Hepatocyte (in vitro differentiated cells): ENCODE measurements around the gene DNAH9. TPM values are rescaled to one million over a fixed set of nuclear protein-coding genes. Genes with fewer than 3 reads are reported as not detected.

ENCODE experiments used
- DNase-seq: peaks from one replicate; pipeline ENCODE4 v3.0.0-alpha.2; 2016; ENCODE audit warnings: low spot score
- H2AFZ ChIP-seq: fragments of 200-600 bp; sonication (generic); 2 replicates; pipeline ENCODE4 v1.6.0; 2016; ENCODE audit warnings: antibody characterized with exemption, mild to moderate bottlenecking
- H3K27ac ChIP-seq: fragments of 200-600 bp; sonication (generic); 2 replicates; pipeline ENCODE4 v1.5.1; 2016; ENCODE audit warnings: mild to moderate bottlenecking
- H3K27me3 ChIP-seq: fragments of 200-600 bp; sonication (generic); 2 replicates; pipeline ENCODE4 v1.6.1; 2016
- H3K36me3 ChIP-seq: fragments of 200-600 bp; sonication (generic); replicated peaks from 2 replicates; pipeline ENCODE4 v1.5.1; 2016; ENCODE audit warnings: low read depth; ENCODE audit not compliant: insufficient read depth
- H3K4me1 ChIP-seq: fragments of 200-600 bp; sonication (generic); 2 replicates; pipeline ENCODE4 v1.5.1; 2016; ENCODE audit warnings: mild to moderate bottlenecking, moderate library complexity; ENCODE audit not compliant: insufficient read depth
- H3K4me2 ChIP-seq: fragments of 200-600 bp; sonication (generic); 2 replicates; pipeline ENCODE4 v1.6.0; 2016
- H3K4me3 ChIP-seq: fragments of 200-600 bp; sonication (generic); 2 replicates; pipeline ENCODE4 v1.5.1; 2016; ENCODE audit warnings: mild to moderate bottlenecking
- H3K79me2 ChIP-seq: fragments of 200-600 bp; sonication (generic); 2 replicates; pipeline ENCODE4 v1.6.0; 2017; ENCODE audit warnings: mild to moderate bottlenecking
- H3K9me2 ChIP-seq: fragments of 200-600 bp; sonication (generic); replicated peaks from 2 replicates; pipeline ENCODE4 v1.6.0; 2017; ENCODE audit warnings: mild to moderate bottlenecking; ENCODE audit not compliant: insufficient read depth
- H3K9me3 ChIP-seq: fragments of 200-600 bp; sonication (generic); 2 replicates; pipeline ENCODE4 v1.5.1; 2016; ENCODE audit warnings: low read depth, mild to moderate bottlenecking
- H4K20me1 ChIP-seq: fragments of 200-600 bp; sonication (generic); 2 replicates; pipeline ENCODE4 v1.6.0; 2016; ENCODE audit warnings: mild to moderate bottlenecking; ENCODE audit not compliant: insufficient read depth, poor library complexity, severe bottlenecking
- EZH2 ChIP-seq: fragments of 200-600 bp; sonication (generic); IDR thresholded peaks from 2 replicates; pipeline ENCODE4 v1.6.1; 2016; ENCODE audit warnings: antibody characterized with exemption, mild to moderate bottlenecking, borderline replicate concordance
- EZH2phosphoT487 ChIP-seq: fragments of 200-600 bp; sonication (generic); IDR thresholded peaks from one replicate; pipeline ENCODE4 v1.6.1; 2018; ENCODE audit warnings: antibody characterized with exemption, mild to moderate bottlenecking, low read depth, moderate library complexity; ENCODE audit not compliant: unreplicated experiment, severe bottlenecking
- WGBS: methylation state at CpG from one replicate; pipeline ENCODE4 v1.1.6; 2016; ENCODE audit warnings: low lambda C conversion rate; ENCODE audit errors: missing lambda C conversion rate; 5-methylcytosine and 5-hydroxymethylcytosine counted together
- polyA plus RNA-seq: library from polyadenylated mRNA; unstranded; fragments of >200 nt; fragmentation: Nextera tagmentation; extraction: Ambion mirVana; gene quantifications from 2 replicates; pipeline ENCODE4 v1.2.1, GENCODE V29; 2016
- total RNA-seq: library from RNA; depleted of rRNA; stranded (reverse); fragments of >200 nt; gene quantifications from 2 replicates; pipeline ENCODE4 v1.2.3, GENCODE V29; 2014
- TF ChIP-seq, protein P1 (sequence below): fragments of 200-600 bp; sonication (generic); IDR thresholded peaks from 2 replicates; pipeline ENCODE4 v1.5.1; 2016; ENCODE audit warnings: antibody characterized with exemption, mild to moderate bottlenecking; ENCODE audit not compliant: poor library complexity

The DNAH9 gene
- total and polyA plus RNA-seq, 2 experiments from 2014 or later, result 1.2 to 2.7 TPM

DNA sequence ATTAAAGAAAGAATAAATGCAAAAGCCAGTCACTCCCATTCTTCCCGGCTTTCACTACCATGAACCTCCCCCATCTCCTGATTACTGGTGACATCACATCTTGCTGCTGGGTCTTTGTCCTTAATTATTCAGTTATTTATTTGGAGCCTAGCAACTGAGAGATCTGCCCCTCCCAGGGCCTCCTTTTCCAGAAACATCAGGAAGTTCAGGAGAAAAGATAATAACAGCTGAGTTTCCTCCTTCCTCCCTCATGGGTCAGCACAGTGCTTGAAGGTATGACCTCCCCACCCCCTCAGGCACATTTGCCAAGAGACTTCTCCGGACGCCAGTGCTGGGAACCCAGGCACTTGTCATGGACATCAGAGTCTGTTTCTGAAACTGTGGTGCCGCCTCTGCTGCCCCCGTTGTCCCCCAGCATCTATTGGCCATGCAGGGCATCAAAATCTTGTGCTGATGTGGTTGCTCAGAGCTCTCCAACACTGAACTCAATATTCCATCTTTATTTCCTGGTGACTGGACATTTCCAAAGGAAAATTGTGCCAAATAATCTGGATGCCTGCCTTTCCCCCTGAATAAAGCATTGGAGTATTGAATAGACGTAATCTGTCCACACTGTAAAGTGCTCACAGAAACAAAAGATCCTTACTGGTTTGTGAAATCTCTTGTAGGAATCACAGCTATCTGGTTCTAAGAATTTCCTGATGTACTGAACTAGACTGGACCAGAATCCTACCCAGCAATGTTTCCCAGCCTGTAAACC lies 327.2 kb downstream of the DNAH9 start:
- no peaks in the 10 kb centered on the region for H3K9me3 ChIP-seq

DNA sequence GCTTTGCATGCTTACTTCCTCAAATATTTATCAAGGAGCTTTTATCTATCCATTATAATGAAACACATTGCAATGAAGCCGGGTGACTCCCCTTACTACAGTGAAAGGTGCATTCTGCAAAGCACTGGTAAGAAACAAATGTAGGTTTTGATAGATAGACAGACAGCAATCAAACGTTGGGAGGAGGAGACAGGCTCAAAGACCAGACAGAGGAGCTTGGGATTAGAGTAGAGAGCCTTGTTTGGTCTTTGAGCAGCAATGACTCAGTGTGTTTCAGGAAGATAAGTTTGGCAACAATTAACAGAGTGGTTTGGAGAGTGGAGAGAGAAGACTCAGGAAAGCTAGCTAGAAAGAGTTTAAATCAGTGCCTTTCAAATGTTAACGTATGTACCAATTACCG lies 330.2 kb downstream of the DNAH9 start:
- Histone ChIP-seq H3K27me3 (no peaks in the 10 kb centered on the region), H4K20me1 (no peaks in the 10 kb centered on the region)
- TF ChIP-seq, protein P1, sequence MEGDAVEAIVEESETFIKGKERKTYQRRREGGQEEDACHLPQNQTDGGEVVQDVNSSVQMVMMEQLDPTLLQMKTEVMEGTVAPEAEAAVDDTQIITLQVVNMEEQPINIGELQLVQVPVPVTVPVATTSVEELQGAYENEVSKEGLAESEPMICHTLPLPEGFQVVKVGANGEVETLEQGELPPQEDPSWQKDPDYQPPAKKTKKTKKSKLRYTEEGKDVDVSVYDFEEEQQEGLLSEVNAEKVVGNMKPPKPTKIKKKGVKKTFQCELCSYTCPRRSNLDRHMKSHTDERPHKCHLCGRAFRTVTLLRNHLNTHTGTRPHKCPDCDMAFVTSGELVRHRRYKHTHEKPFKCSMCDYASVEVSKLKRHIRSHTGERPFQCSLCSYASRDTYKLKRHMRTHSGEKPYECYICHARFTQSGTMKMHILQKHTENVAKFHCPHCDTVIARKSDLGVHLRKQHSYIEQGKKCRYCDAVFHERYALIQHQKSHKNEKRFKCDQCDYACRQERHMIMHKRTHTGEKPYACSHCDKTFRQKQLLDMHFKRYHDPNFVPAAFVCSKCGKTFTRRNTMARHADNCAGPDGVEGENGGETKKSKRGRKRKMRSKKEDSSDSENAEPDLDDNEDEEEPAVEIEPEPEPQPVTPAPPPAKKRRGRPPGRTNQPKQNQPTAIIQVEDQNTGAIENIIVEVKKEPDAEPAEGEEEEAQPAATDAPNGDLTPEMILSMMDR, result no peak
- TF ChIP-seq EZH2 (no peak), EZH2phosphoT487 (no peak)

More for the DNA sequence above, 327.2 kb downstream of the DNAH9 start:
- no peaks in the 10 kb centered on the region for H3K79me2 ChIP-seq
- no peak for DNase-seq
- 85% methylated on average over 6 of the region's 6 CpGs for WGBS
- no peak overlapping the region for H3K4me3 ChIP-seq
- H4K20me1 ChIP-seq, result no peaks in the 10 kb centered on the region
- H3K36me3 ChIP-seq, result no peaks in the 10 kb centered on the region
- H3K27ac ChIP-seq, result no peak overlapping the region
- H3K4me1 ChIP-seq, result no peaks in the 10 kb centered on the region
- H2AFZ ChIP-seq, result no peak overlapping the region
- H3K4me2 ChIP-seq, result no peak overlapping the region
- H3K27me3 ChIP-seq, result no peaks in the 10 kb centered on the region
- H3K9me2 ChIP-seq, result no peaks in the 10 kb centered on the region
- no peak for TF ChIP-seq EZH2phosphoT487
- TF ChIP-seq, protein P1, result no peak
- no peak for TF ChIP-seq EZH2

DNA sequence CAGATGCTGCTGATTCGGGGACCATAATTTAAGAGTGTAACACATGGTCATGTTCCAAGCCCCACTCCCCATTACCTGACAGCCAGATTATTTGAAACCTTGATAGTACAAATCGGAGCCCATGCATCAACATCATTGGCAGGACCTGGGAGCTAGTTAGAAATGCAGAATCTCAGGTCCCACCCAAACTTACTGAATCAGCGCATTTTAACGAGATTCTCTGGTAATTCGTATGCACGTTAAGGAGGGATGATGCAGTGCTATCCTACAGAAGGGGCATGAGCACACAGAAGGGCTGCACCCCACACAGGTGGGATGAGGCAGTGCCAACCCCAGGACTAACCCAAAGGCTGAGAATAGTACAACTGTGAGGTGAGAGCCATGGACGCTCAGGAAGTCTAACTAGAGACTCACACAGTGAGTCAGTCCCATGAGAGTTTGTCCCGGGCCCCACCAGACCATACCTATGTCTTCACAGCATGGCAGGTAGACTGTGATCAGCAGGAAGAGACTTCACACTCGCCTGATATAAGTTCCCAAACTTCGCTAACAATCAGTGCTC lies 334.1 kb downstream of the DNAH9 start:
- 90% methylated on average over 10 of the region's 10 CpGs for WGBS
- Histone ChIP-seq H3K4me1 (no peaks in the 10 kb centered on the region), H3K4me2 (no peak overlapping the region), H3K4me3 (no peak overlapping the region), H3K36me3 (no peaks in the 10 kb centered on the region), H4K20me1 (no peaks in the 10 kb centered on the region), H2AFZ (no peak overlapping the region), H3K27ac (no peak overlapping the region), H3K9me3 (no peaks in the 10 kb centered on the region), H3K9me2 (no peaks in the 10 kb centered on the region), H3K27me3 (no peaks in the 10 kb centered on the region), H3K79me2 (no peaks in the 10 kb centered on the region)
- DNase-seq, result no peak
- TF ChIP-seq EZH2phosphoT487 (no peak), EZH2 (no peak)
- TF ChIP-seq, protein P1, result no peak

More for the DNA sequence above, 330.2 kb downstream of the DNAH9 start:
- Histone ChIP-seq H3K9me3 (no peaks in the 10 kb centered on the region), H3K4me3 (no peak overlapping the region), H3K9me2 (no peaks in the 10 kb centered on the region), H3K4me1 (no peaks in the 10 kb centered on the region), H3K4me2 (peak overlapping the region; percentile 16), H2AFZ (no peak overlapping the region), H3K79me2 (no peaks in the 10 kb centered on the region), H3K27ac (no peak overlapping the region), H3K36me3 (no peaks in the 10 kb centered on the region)
- DNase-seq, result peak; percentile 19
- WGBS, result 20% methylated on average over 4 of the region's 4 CpGs
